HG03442 (cell line): ENCODE measurements around the gene ROCK2.
"Not testable (repeated sequence)": the region's sequence is repeated elsewhere in the genome, so short reads cannot be mapped to it uniquely, and the experiment has no call there.

Experiments
- ATAC-seq: cut with Tn5 transposase; IDR thresholded peaks from one replicate; pipeline ENCODE4 v1.9.1; 2021; ENCODE audit warnings: mild to moderate bottlenecking, moderate library complexity; ENCODE audit not compliant: unreplicated experiment

The ROCK2 gene

GRCh38 chr2:11342551-11343367 lies 1.7 kb downstream of the ROCK2 start:
- ATAC-seq = no peak

GRCh38 chr2:11340717-11341116 lies 3.7 kb downstream of the ROCK2 start:
- ATAC-seq = no peak

GRCh38 chr2:11339508-11340083 lies 4.8 kb downstream of the ROCK2 start:
- ATAC-seq = no peak

- ATAC-seq = no peak
Measured at GRCh38 chr2:11338580-11338979, 5.9 kb downstream of the ROCK2 start.

- ATAC-seq = no peak
Measured at GRCh38 chr2:11337909-11338308, 6.5 kb downstream of the ROCK2 start.

GRCh38 chr2:11336189-11336588 lies 8.2 kb downstream of the ROCK2 start:
- ATAC-seq = no peak

GRCh38 chr2:11333427-11334183 lies 10.8 kb downstream of the ROCK2 start:
- no peak for ATAC-seq

- no peak for ATAC-seq
Measured at GRCh38 chr2:11332596-11332995, 11.8 kb downstream of the ROCK2 start.

- no peak for ATAC-seq
Measured at GRCh38 chr2:11330457-11331142, 13.8 kb downstream of the ROCK2 start.

- no peak for ATAC-seq
Measured at GRCh38 chr2:11329776-11330175, 14.7 kb downstream of the ROCK2 start.

- ATAC-seq = not testable (repeated sequence)
Measured at GRCh38 chr2:11328522-11328921, 15.9 kb downstream of the ROCK2 start.

GRCh38 chr2:11327871-11328270 lies 16.6 kb downstream of the ROCK2 start:
- ATAC-seq = no peak

- no peak for ATAC-seq
Measured at GRCh38 chr2:11326677-11327211, 17.7 kb downstream of the ROCK2 start.

- no peak for ATAC-seq
Measured at GRCh38 chr2:11325961-11326676, 18.3 kb downstream of the ROCK2 start.

GRCh38 chr2:11321847-11322246 lies 22.6 kb downstream of the ROCK2 start:
- no peak for ATAC-seq

- ATAC-seq = no peak
Measured at GRCh38 chr2:11320698-11321492, 23.5 kb downstream of the ROCK2 start.

GRCh38 chr2:11319939-11320338 lies 24.5 kb downstream of the ROCK2 start:
- no peak for ATAC-seq

GRCh38 chr2:11315074-11315705 lies 29.2 kb downstream of the ROCK2 start:
- no peak for ATAC-seq

- no peak for ATAC-seq
Measured at GRCh38 chr2:11314487-11314886, 29.9 kb downstream of the ROCK2 start.
